Stimulated activated CD4-positive, alpha-beta T cell treated with anti-CD3 and anti-CD28 coated beads, Interleukin-1b, Interleukin-23, amount 100 ng/mL, for 4 hours (primary cell): ENCODE data around the gene TMEM217.
"Not testable (repeated sequence)": the region's sequence is repeated elsewhere in the genome, so short reads cannot be mapped to it uniquely, and the experiment has no call there.

Experiments used
- DNase-seq, 2 donors: peaks; one replicate each; pipeline ENCODE4 v3.0.0-alpha.2; 2020; ENCODE audit warnings: low read depth in 2 of 2

TMEM217 gene

GRCh38 chr6:37185949-37186720 lies 71.8 kb downstream of the TMEM217 start:
- DNase-seq: not testable (repeated sequence)

GRCh38 chr6:37182736-37183590 lies 75.0 kb downstream of the TMEM217 start:
- DNase-seq: peak in 1 of 2 donors; percentile 54

- DNase-seq: not testable (repeated sequence)
Observed at GRCh38 chr6:37180610-37181009, 77.3 kb downstream of the TMEM217 start.

GRCh38 chr6:37180075-37180474 lies 77.9 kb downstream of the TMEM217 start:
- no peak for DNase-seq

- no peak for DNase-seq
Observed at GRCh38 chr6:37177935-37178517, 79.9 kb downstream of the TMEM217 start.

- DNase-seq: no peak
Observed at GRCh38 chr6:37177077-37177934, 80.6 kb downstream of the TMEM217 start.

GRCh38 chr6:37176268-37177076 lies 81.5 kb downstream of the TMEM217 start:
- DNase-seq: no peak

GRCh38 chr6:37175332-37176267 lies 82.3 kb downstream of the TMEM217 start:
- DNase-seq: no peak

- DNase-seq: no peak
Observed at GRCh38 chr6:37174515-37175331, 83.2 kb downstream of the TMEM217 start.

GRCh38 chr6:37174196-37174514 lies 83.8 kb downstream of the TMEM217 start:
- no peak for DNase-seq

- DNase-seq: peak; percentile 33 to 38
Observed at GRCh38 chr6:37173493-37174195, 84.3 kb downstream of the TMEM217 start.

- DNase-seq: no peak
Observed at GRCh38 chr6:37172912-37173492, 84.9 kb downstream of the TMEM217 start.

- peak; percentile 72 to 92 for DNase-seq
Observed at GRCh38 chr6:37171970-37172812, 85.8 kb downstream of the TMEM217 start.

- peak; percentile 9 to 29 for DNase-seq
Observed at GRCh38 chr6:37171201-37171969, 86.6 kb downstream of the TMEM217 start.

GRCh38 chr6:37170273-37171200 lies 87.4 kb downstream of the TMEM217 start:
- peak in 1 of 2 donors; percentile 29 for DNase-seq
